ENCODE measurements around the gene C2CD4D. TPM values are rescaled to one million over a fixed set of nuclear protein-coding genes. Genes with fewer than 3 reads are reported as not detected.

The C2CD4D gene
- total and polyA plus RNA-seq, 2 of the 13 experiments (the other 11 are each of a cell fraction or from before 2014, with no cell fraction given), result not detected

DNA sequence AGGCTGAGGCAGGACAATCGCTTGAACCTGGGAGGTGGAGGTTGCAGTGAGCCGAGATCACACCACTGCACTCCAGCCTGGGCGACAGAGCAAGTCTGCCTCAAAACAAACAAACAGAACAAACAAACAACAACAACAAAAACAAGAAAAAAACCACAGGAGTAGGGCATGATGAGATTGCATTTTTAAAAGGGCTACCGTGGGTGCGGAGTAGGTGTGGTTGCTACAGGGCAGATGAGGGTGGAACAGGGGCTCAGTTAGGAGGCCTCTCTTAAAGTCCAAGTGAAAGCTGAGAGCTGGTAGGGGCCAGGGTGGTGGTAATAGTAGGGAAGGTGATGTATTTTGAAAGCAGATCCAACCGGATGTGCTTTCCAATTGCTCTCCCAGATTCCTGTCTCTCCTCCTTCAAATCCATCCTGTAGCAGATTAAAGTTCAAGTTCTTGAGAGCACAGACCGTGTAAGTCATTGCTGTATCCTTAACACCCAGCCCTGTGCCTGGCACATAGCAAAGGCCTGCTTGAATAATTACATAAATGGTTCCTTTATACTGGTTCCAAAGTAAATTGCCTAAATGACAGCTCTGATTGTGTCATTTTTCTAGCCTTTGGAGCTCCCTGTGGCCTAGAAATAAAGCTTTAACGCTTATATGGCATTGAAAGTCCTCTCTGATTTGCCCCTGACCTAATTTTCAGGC, 30.2 kb downstream of the C2CD4D start:
- no TSS peak for BruUV-seq (replicated peaks)
- intact Hi-C loops (cut with micrococcal nuclease; ENCODE audit: unreplicated experiment), result no loop called here
- POLR2A ChIA-PET, result no interaction called here
- no peak overlapping the region for H2AFZ ChIP-seq (ENCODE audit: low read length)
- H3K36me3 ChIP-seq (replicated peaks in 1 of 2; ENCODE audit: control insufficient read depth in 1 of 2, insufficient read depth in 2 of 2, low read length in 2 of 2), result no peaks in the 10 kb centered on the region
- in situ Hi-C loops (cut with HindIII; ENCODE audit: extremely low pct_ligation_motif_present, low pct_unique_long_range_greater_than_20kb), result no loop called here
- 72% methylated on average over 8 of the region's 8 CpGs for WGBS (ENCODE audit: low lambda C conversion rate)
- ATAC-seq, result no peak
- no peaks in the 10 kb centered on the region for H3K9me3 ChIP-seq (ENCODE audit: low read length)
- no peak for DNase-seq (ENCODE audit: low spot score)
- H3K79me2 ChIP-seq (ENCODE audit: insufficient read depth, low read length), result no peaks in the 10 kb centered on the region
- H3K4me2 ChIP-seq (ENCODE audit: low read depth, low read length), result no peak overlapping the region
- H3K4me1 ChIP-seq (ENCODE audit: insufficient read depth, low read length), result peaks cover 11% of the 10 kb centered on the region; the same call in 1 of the 2 replicates
- H4K20me1 ChIP-seq (ENCODE audit: insufficient read depth, low read length), result no peaks in the 10 kb centered on the region
- no peak overlapping the region for H3K27ac ChIP-seq (ENCODE audit: extremely low read length, insufficient read depth, low read length)
- H3K27me3 ChIP-seq (ENCODE audit: control insufficient read depth in 1 of 2, insufficient read depth in 2 of 2, low read length in 2 of 2), result no peaks in the 10 kb centered on the region; a peak in 1 of 5 replicates
- no peak overlapping the region for H3K4me3 ChIP-seq (replicated peaks in 1 of 3; ENCODE audit: insufficient read depth in 1 of 3, low read depth in 2 of 3, low read length in 3 of 3)
- H3K9ac ChIP-seq (ENCODE audit: insufficient read depth, low read depth, low read length), result no peak overlapping the region
- TF ChIP-seq MTA1 (CRISPR knock-in tag; IDR thresholded peaks at IDR 0.05; ENCODE audit: borderline replicate concordance) (no peak), RAD21 (CRISPR knock-in tag; IDR thresholded peaks at IDR 0.05) (no peak), BHLHE40 (IDR thresholded peaks at IDR 0.05; ENCODE audit: low read length) (no peak), ZNF615 (CRISPR knock-in tag; IDR thresholded peaks at IDR 0.05; ENCODE audit: borderline replicate concordance) (no peak), ZFP41 (CRISPR knock-in tag; IDR thresholded peaks at IDR 0.05; ENCODE audit: borderline replicate concordance) (no peak), ZNF761 (CRISPR knock-in tag; conservative IDR thresholded peaks at IDR 0.05) (no peak), ZNF670 (CRISPR knock-in tag; IDR thresholded peaks at IDR 0.05; ENCODE audit: borderline replicate concordance) (no peak), CEBPB (IDR thresholded peaks at IDR 0.05; ENCODE audit: borderline replicate concordance, low read depth, low read length) (peak; percentile 76; the same call in 1 of the 2 replicates)
- TF ChIP-seq, protein P1, sequence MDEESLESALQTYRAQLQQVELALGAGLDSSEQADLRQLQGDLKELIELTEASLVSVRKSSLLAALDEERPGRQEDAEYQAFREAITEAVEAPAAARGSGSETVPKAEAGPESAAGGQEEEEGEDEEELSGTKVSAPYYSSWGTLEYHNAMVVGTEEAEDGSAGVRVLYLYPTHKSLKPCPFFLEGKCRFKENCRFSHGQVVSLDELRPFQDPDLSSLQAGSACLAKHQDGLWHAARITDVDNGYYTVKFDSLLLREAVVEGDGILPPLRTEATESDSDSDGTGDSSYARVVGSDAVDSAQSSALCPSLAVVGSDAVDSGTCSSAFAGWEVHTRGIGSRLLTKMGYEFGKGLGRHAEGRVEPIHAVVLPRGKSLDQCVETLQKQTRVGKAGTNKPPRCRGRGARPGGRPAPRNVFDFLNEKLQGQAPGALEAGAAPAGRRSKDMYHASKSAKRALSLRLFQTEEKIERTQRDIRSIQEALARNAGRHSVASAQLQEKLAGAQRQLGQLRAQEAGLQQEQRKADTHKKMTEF (CRISPR knock-in tag; IDR thresholded peaks at IDR 0.05), result no peak
- CTCF ChIA-PET (ENCODE audit: low intra/inter-chr PET ratio, low total read pairs), result no interaction called here
- FAIRE-seq, result no peak

Measured in HepG2 (cell line).